ENCODE measurements around the gene ZC3H15. TPM values are rescaled to one million over a fixed set of nuclear protein-coding genes. Genes with fewer than 3 reads are reported as not detected.
A peak's percentile ranks its signal among the peaks of the same experiment; 100 is the strongest.

The ZC3H15 gene
- total RNA-seq, 4 donors from 2014 or later, result 32.2 to 68.5 (median 53.7) TPM

DNA sequence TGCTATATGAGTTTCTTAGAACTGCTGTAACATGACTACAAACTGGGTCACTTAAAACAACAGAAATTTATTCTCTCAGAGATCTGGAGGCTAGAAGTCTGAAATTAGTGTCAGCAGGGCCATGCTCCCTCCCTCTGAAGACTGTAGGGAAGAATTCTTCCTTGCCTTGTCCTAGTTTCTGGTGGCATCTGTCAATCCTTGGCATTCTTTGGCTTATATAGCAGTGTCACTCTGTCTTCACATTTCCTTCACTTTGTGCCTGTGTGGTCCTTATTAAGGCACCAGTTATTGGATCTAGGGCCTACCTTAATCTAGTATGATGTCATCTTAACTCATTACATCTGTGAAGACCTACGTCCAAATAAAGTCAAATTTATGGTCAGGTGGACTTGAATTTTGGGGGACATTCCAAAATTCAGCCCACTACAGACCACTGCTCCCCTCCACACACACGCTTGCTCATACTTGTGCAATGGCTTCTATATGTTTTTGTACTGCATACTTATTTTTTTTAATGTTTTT lies 7.6 kb downstream of the ZC3H15 start:
- Histone ChIP-seq H3K4me1 (peaks cover 0 to 59% (median 35%) of the 10 kb centered on the region in 3 donors), H3K9me3 (no peaks in the 10 kb centered on the region), H3K27ac (no peak overlapping the region), H3K4me3 (no peak overlapping the region), H3K27me3 (no peaks in the 10 kb centered on the region), H3K36me3 (peaks cover 5 to 34% (median 18%) of the 10 kb centered on the region in 3 donors)
- intact Hi-C loops (cut with DNase I), result no loop called here
- no peak for TF ChIP-seq POLR2A (IDR thresholded peaks at IDR 0.05)
- TF ChIP-seq, protein P1, sequence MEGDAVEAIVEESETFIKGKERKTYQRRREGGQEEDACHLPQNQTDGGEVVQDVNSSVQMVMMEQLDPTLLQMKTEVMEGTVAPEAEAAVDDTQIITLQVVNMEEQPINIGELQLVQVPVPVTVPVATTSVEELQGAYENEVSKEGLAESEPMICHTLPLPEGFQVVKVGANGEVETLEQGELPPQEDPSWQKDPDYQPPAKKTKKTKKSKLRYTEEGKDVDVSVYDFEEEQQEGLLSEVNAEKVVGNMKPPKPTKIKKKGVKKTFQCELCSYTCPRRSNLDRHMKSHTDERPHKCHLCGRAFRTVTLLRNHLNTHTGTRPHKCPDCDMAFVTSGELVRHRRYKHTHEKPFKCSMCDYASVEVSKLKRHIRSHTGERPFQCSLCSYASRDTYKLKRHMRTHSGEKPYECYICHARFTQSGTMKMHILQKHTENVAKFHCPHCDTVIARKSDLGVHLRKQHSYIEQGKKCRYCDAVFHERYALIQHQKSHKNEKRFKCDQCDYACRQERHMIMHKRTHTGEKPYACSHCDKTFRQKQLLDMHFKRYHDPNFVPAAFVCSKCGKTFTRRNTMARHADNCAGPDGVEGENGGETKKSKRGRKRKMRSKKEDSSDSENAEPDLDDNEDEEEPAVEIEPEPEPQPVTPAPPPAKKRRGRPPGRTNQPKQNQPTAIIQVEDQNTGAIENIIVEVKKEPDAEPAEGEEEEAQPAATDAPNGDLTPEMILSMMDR (IDR thresholded peaks at IDR 0.05), result no peak
- 81 to 88% methylated on average over 2 of the region's 2 CpGs for WGBS, 2 donors
- DNase-seq, result no peak

DNA sequence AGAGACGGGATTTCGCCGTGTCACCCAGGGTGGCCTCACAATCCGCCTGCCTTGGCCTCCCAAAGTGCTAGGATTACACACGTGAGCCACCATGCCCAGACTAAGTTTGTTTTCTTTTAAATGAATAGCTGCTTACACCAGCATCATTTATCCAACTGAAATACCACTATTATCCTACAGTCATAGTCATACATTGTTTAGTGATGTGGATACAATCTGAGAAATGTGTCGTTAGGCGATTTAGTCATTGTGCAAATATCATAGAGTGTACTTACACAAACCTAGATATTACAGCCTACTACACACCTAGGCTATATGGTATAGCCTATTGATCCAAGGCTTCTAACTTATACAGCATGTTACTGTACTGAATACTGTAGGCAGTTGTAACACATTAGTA lies 10.3 kb downstream of the ZC3H15 start:
- no peak for TF ChIP-seq POLR2A (IDR thresholded peaks at IDR 0.05)
- TF ChIP-seq, protein P1 (IDR thresholded peaks at IDR 0.05), result no peak
- Histone ChIP-seq H3K4me1 (peaks cover 0 to 39% (median 22%) of the 10 kb centered on the region in 3 donors), H3K27me3 (no peaks in the 10 kb centered on the region), H3K4me3 (no peak overlapping the region), H3K27ac (no peak overlapping the region), H3K36me3 (peaks cover 5 to 57% (median 18%) of the 10 kb centered on the region in 3 donors), H3K9me3 (no peaks in the 10 kb centered on the region)
- WGBS, 2 donors, result 76 to 82% methylated on average over 7 of the region's 7 CpGs
- DNase-seq, result no peak
- intact Hi-C loops (cut with DNase I), result no loop called here

DNA sequence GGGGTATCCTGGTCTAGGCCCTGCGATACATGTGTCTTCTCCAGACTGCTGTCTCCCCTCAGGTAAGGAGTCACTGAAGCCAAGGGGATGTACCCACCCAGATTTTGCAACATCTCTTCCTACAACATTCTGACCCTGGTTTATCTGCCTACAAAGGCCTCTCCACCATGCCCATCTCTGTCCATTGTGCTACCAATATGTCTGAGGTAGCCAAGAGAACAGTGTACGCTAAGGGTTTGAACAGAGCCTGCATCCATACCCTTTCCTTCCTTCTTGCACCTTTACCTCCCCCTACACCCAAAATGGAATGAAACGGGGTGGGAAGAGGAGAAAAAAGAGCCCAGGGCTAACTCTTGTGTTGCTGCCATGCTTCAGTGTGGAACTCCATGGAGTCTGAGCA lies 11.9 kb downstream of the ZC3H15 start:
- Histone ChIP-seq H3K4me3 (no peak overlapping the region), H3K4me1 (peaks cover 0 to 24% (median 11%) of the 10 kb centered on the region in 3 donors), H3K27ac (no peak overlapping the region), H3K27me3 (no peaks in the 10 kb centered on the region), H3K36me3 (peaks cover 5 to 72% (median 22%) of the 10 kb centered on the region in 3 donors), H3K9me3 (no peaks in the 10 kb centered on the region)
- DNase-seq, result no peak
- TF ChIP-seq POLR2A (IDR thresholded peaks at IDR 0.05), result no peak
- TF ChIP-seq, protein P1 (IDR thresholded peaks at IDR 0.05), result no peak
- intact Hi-C loops (cut with DNase I), result no loop called here
- WGBS, 2 donors, result 86 to 90% methylated on average over 3 of the region's 3 CpGs

DNA sequence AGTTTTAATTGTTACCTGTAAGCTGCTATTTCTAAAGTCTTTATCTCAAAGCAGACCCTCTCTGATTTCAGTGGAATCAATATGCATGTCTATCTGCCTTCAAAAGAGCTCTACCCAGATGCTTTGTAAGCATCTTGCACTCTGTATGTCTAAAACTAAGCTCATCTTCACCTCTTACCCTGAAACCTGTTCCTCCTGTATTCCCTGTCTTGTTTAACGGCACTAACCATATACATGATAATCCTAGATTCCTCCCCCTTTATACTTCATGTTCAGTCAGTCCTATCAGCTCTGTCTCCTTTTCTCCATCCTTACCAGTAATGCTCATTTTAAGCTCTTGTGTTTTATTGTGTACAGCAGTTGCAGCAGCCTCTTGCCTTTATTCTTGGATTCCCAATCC lies 12.8 kb downstream of the ZC3H15 start:
- TF ChIP-seq, protein P1 (IDR thresholded peaks at IDR 0.05), result no peak
- no peak for TF ChIP-seq POLR2A (IDR thresholded peaks at IDR 0.05)
- Histone ChIP-seq H3K9me3 (no peaks in the 10 kb centered on the region), H3K4me1 (peaks cover 0 to 21% (median 2%) of the 10 kb centered on the region in 3 donors), H3K27me3 (no peaks in the 10 kb centered on the region), H3K4me3 (no peak overlapping the region), H3K36me3 (peaks cover 5 to 82% (median 22%) of the 10 kb centered on the region in 3 donors), H3K27ac (no peak overlapping the region)
- WGBS, 2 donors, result 0 to 16% methylated on average over 1 of the region's 1 CpG
- intact Hi-C loops (cut with DNase I), result no loop called here
- DNase-seq, result no peak

DNA sequence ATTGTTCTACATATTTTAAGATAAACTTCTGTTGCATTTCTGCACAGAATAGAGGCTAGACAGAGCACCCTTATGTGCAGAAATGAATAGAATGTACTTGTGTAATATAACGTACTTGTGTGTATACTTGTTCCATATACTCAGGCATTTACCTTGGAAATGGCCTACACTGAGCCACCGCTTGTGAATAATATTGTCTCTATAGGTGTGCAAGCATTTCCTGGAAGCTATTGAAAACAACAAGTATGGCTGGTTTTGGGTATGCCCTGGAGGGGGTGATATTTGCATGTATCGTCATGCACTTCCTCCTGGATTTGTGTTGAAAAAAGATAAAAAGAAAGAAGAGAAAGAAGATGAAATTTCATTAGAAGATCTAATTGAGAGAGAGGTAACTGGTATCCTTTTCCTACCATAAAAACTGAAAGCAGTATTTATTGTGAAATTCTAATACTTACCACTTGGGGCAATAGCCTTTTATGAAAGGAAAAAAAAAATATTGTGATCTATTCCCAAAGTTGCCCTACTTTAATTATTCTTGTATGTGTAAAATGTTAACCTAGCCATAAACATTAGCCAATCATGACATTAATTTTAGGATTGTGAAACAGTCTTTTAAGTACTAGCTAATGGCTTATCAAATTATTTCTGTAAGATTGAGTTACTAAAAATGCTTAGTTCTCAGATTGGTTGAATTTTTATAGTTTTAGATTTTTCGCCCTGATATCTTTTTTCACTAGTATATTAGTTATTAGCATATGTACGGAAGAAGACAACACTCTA lies 18.0 kb downstream of the ZC3H15 start:
- H3K27ac ChIP-seq, result peak overlapping the region in 1 of 4 donors; percentile 22
- peaks cover 4 to 93% (median 14%) of the 10 kb centered on the region in 3 donors for H3K36me3 ChIP-seq

More for the DNA sequence above, 18.0 kb downstream of the ZC3H15 start:
- H3K9me3 ChIP-seq, result no peaks in the 10 kb centered on the region
- WGBS, 2 donors, result 45 to 51% methylated on average over 5 of the region's 5 CpGs
- H3K4me3 ChIP-seq, result no peak overlapping the region
- H3K4me1 ChIP-seq, result peaks cover 0 to 18% (median 0%) of the 10 kb centered on the region in 3 donors
- DNase-seq, result no peak
- TF ChIP-seq POLR2A (IDR thresholded peaks at IDR 0.05), result no peak
- TF ChIP-seq, protein P1 (IDR thresholded peaks at IDR 0.05), result peak in 5 of 6 experiments; percentile 42 to 74 (median 60)
- no peaks in the 10 kb centered on the region for H3K27me3 ChIP-seq
- intact Hi-C loops (cut with DNase I), result loop anchor here (5.0 kb wide), 1 partner anchor 138 kb away; no protein-coding TSS in a partner anchor
